HG02610 (cell line): ENCODE measurements around the gene KIAA1671.

Experiments
- ATAC-seq: cut with Tn5 transposase; IDR thresholded peaks from one replicate; pipeline ENCODE4 v1.9.1; 2021; ENCODE audit warnings: mild to moderate bottlenecking, moderate library complexity; ENCODE audit not compliant: unreplicated experiment

The KIAA1671 gene

DNA sequence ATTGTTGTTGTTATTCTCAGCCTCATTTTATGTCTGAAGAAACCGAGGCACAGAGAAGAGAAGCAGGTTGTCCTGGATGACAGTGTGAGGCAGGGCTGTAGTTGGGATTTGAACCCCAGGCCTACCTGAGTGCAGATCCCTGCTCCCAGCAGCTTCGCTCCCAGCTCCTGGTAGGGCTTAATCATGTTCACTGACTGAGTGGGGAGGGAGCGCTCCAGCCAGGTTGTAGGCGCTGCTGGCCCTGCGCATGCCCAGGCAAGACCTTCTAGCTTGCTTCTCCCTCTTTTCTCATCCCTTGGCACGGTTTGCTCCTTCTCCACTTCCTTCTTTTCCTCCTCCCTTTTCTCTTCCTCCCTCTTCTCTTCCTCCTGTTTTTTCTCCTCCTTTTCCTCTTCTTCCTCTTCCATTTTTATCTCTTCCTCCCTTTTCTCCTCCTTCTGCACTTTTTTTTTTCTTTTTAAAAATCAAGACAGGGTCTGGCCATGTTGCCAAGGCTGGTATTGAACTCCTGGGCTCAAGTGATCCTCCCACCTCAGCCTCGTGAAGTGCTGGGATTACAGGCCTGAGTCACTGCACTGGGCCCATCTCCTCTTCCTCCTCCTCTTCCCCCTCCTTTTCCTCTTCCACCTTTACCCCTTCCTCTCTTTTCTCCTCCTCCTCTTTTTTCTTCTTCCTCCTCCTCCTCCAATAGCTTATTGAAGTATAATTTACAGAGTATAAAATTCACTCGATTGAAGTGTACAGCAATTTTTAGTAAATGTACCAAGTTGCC, 109.3 kb downstream of the KIAA1671 start:
- ATAC-seq, result no peak

DNA sequence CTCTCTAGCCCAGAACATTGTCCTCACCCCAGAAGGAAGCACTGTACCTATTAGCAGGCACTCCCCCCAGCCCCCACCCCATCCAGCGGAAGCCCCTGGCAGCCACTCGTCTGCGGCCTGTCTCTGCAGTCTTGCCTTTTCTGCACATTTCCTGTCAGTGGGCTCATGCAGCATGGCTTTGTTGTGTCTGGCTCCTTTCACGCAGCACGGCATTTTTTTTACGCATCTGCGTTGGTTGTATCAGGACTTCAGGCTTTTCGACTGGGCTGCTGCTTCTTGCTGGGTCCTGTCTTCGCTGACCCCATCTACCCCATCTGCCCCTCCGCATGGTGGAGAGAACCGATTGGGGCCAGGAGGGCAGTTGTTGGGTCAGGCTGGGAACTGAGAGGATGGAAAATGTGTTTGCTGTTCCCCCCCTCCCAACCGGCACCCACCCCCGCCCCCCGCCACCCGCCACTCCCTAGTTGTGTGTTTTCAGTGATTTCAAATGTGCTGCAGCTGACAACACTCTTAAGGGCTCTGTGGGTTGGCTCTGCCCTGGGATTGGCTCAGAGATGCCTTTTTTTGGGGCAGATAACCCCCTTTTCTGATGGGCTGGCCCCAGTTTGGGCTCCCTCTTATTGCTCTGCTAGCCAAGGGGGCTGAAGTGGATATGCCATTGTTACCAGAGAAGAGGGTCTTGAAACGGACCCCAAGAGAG, 110.0 kb downstream of the KIAA1671 start:
- ATAC-seq, result no peak

DNA sequence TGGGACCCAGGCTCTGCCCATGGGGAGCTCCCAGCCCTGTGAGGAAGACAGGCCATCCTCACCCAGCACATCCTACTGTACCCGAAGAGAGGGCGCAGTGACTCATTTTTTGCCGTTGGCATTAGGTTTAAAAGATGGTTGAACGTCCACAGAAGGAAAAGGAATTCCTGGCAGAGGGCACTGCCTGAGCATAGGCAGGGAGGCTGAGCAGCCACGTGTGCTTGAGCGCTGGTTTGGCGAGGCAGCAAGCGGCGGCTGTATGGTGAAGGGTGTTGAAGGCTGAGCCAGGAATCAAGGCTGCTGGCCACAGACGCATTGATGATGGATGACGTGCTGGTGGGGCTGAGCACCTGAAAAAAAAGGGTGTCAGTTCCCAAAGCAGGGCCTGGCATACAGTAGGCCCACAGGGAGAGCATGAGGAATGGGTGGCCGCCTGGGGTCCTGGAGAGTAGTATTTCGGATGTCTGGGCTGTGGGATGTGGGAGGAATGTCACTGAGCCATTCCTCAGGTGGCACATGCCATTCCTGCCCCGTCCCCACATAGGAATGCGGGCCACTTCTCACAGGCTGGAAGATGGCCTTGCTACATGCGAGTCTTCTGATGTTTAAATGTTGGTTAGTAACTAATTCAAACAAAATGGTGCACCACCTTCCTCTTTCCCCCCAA, 112.5 kb downstream of the KIAA1671 start:
- ATAC-seq, result no peak

DNA sequence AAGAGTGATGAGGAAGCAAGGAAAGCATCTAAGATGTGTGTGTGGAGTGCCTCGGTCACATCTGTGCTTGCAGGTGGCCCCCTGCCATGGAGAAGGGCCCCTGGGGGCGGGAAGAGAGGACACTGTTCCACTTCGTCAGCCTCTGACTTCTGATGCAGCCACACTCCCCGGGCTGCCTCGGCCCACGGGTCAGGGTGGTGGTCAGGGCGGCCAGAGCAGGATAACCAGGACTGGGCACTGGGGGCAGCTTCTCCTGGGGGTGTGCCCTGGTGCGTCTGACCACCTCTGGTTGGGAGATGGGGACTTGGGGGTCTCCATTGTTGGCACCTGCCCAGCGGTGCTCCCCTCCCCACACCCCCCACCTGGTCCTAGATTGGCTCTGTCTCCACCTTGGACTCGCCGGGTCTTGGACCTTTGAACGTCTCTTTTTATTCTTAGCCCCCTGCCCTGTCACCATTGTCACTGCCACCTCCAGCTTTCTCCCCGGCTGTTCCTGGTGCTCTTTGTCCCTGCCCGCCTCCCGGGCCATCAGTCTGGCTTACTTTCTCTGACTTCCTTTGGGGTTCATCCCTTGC, 114.4 kb downstream of the KIAA1671 start:
- no peak for ATAC-seq

DNA sequence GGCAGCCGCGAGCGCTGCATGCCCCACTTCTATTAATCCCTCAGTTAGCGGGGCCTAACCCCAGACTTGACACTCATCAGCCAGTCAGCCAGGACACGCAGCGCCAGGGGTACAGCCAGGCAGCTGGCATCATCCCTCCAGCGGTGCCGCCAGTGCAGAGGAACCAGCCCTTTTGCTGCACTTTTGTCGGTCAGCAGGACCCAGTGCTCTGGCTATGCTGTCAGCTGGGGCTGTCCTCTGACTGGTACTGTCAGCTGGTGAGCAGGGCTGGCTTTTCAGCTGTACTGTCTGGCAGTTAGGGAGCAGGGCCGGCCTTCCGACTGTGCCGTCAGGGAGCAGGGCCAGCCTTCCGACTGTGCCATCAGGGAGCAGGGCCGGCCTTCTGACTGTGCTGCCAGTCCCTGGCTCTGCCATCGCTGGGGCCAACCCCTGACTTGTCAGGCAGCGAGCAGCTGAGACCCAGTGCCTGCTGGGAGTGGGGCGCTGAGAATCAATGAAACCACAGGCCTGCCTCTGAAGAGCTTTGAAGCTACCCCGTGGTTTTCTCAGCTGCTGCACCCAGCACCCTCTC, 115.4 kb downstream of the KIAA1671 start:
- no peak for ATAC-seq

DNA sequence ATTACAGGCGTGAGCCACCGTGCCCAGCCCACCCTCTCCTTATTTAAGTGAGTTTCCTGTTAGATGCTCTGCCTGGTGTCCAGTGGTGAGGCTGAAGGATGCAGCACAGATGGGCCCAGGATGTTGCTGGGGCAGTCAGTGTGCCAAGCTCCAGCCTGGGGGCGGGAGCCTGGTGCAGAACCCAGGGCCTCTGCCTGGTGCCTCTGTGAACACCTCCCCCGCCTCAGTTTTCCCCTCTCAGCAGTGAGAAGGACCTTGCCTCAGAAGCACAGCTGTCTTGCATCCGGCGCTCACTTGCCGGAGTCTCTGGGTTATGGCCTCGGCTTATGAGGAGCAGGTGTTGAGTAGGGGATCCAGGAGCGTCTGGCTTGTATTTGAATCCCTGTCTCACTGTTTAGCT, 116.2 kb downstream of the KIAA1671 start:
- no peak for ATAC-seq

DNA sequence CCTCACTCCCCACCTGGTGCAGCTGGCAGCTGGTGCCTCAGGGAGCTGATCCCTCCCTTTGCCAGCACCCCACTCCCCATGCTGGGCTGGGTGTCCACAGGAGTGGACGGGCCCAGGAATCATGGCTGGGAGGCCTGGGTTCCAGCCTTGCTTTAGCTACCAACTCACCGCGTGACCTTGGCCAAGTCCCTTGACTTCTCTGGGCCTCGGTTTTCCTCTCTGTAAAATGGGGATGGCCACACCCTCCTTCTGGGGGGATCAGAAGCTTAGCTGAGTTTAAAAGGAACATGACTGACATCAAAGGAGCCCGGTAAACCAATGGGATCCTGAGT, 116.9 kb downstream of the KIAA1671 start:
- no peak for ATAC-seq

DNA sequence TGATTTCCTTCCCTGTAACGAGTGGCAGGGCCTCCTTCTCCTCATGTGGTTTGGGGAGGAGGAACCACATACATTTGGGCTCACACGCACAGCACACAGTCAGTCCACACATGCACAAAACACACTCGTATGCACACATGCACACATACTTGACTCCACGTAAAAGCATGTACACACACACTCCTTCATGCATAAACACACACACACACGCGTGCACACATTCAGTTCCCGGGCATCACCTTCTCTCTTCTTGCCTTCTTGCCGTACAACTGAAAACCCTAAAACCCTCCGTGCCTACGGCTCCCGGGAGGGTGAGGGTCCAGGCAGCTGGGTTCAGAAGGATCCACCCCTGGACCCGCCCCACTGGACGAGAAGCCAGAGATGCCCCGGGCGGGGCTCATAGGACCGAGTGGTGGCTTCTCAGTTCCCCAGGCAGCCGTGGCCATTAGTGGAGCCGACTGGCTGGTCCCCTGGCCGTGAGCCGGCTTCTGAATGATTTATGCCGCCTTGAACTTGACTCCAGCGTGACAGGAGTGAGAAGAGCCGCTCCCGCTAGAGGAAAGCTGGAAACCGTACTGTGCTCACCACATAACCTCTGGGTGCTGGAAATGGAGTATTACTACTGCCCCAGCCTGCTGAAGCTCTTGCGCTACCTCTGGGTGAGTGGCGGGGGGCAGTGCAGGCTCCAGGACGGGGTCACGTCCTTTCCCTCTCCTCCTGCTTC, 117.4 kb downstream of the KIAA1671 start:
- no peak for ATAC-seq

DNA sequence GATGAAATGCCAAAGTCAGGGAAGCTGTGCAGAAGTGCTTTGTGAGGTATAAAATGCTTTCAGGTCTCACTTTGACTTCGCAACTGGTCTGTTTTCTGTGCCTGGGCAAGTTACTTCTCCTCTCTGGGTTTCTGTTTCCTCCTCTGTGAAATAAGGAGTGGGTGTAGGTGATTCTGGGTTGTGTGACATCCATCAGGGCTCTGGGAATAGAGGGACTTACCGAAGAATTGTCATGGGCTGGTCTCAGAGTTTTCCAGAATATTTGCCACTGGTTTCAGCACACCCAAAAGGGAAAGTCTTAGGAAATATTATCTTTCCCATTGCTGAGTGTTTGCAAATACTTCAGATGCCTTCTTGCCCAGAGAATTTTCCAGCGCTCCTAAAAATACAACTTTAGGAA, 118.4 kb downstream of the KIAA1671 start:
- ATAC-seq, result no peak

DNA sequence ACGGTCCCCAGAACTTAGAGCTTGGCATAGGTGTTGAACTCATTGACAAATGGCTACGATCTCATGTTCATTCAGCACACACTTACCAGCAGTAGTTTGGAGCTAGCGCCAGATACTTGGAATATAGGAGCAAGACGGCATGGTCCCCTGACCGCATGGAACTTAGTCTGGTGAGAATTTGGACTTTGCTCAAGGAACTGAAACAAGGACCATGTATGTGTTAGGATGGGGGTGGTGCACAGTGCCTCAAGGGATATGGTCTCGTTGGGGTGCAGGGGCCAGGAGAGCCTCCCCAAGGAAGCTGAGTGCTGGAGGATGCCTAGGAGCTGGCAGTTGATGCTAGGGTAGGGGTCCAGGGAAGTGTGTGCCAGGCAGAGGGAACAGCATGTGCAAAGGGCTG, 119.2 kb downstream of the KIAA1671 start:
- no peak for ATAC-seq

DNA sequence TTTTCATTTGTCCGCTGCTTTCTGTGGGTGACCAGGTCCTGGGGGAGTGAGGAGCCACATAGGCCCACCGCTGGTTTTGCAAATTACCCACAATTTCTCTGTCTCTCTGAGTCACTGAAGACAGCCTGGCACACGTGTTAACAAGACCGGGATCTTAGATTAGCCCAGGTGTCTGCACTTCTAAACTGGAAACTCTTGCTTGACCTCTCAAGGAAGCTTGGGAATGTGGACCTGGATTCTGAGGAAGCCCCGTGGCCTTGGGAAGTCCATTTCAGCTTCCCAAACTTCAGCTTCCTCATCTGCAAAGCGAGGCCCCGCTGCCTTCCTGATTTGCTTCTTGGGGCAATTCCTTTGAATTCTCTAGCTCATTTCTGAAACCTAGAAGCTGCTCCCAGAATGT, 119.9 kb downstream of the KIAA1671 start:
- ATAC-seq, result no peak

DNA sequence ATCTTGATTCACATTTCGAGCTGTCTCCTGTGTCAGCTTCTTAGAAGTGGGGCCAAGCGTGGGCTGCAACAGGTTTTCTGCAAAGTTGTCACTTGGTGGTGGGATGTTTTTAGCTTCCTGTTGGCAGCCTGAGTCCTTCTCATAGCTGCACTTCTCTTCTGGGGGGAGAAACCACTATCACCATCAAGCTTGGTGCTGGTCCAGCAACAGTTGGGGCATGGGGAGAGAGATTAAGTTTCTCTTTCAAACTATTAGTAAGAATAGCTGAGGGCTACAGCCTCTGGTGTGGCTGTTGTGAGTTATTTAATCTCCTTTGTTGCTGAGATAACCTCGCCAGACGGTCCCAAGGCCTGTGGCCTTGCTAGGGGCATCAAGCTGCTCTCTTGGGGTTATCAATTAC, 123.8 kb downstream of the KIAA1671 start:
- no peak for ATAC-seq

DNA sequence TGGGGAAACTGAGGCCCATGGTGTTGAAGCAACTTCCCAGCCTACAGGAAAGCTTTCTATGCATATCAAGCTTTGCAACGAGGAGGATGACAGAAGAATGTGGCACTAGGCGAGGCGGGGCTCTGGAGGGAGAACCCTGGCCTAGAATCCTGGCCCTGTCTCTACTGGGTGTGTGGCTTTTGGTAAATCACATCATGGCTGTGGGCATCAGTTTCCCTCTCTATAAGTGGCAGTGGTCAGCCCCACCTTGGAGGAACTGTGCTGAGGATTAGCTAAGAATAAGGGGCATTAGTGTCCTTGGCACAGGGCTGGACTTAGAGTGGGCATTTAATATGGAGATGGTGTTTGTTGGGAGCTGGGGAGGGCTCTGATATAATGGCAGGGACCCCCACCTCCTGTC, 124.5 kb downstream of the KIAA1671 start:
- ATAC-seq, result no peak

DNA sequence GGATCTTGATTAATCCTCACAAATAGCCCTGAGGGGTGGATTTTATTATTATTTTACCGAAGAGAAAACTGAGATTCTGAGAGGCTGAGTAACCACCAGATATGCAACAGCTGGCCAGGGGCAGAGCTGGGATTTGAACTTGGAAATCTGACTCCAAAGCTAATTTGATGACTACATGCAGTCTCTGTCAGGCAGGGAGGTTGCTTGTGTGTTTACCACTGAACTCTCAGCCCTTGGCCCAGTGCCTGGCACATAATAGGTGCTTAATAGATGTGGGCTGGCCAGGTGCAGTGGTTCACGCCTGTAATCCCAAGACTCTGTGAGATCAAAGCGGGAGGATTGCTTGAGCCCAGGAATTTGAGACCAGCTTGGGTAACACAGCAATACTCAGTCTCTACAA, 125.4 kb downstream of the KIAA1671 start:
- no peak for ATAC-seq

DNA sequence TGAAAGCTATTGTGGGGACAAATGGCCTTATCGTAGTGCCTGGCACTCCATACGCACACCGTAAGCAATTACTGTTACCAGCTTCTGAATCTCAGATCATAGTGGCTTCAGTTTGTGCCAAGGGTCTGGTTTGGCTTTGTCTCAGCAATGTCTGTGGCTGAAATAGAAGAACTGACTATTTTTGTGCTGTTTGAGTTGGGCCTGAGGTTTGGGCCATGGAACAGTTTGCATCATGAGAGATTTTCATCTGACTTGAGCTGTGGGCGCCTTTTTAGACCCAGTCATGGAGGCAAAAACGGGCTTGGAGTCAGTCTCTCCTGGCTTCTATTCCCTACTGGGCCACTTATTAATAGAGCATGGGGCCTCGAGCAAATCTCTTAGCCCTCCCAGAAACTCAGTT, 126.1 kb downstream of the KIAA1671 start:
- ATAC-seq, result no peak

DNA sequence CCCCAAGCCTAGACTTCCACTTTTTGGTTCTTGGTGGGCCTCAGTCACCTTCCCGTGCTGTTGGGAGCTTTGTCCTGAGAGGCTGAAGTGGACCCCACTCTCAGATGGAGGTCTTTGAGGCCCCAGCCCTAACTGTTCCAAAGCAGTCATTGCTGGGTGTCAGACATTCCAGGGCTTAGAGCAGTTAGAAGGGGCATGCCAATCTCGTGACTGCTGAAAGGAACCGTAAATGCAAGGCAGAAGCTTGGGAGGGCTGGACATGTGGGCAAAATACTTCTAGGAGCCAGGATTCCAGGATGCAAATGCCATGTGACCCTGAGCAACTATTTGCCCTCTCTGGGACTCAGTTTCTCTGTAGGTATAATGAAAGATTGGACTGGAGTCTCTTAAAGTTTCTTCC, 128.3 kb downstream of the KIAA1671 start:
- ATAC-seq, result no peak

DNA sequence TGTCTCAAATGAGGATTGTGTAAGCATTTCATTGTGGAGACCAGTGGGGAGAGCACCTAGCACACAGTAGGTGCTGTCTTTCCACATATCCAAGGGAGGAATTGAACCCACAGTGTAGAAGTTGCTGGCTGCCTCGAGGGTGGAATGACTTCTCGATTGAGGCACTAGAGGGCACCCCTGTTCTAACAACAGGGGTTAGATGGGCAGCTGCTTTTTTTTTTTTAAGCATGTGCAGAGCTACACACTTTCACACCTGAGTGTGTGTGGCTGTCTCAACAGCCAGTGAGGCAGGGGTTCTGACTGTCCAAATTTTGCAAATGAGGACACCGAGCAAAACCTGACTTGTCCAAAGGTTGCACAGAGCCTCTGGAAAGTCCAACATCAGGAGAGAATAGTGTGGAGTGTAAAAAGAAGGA, 128.9 kb downstream of the KIAA1671 start:
- no peak for ATAC-seq

DNA sequence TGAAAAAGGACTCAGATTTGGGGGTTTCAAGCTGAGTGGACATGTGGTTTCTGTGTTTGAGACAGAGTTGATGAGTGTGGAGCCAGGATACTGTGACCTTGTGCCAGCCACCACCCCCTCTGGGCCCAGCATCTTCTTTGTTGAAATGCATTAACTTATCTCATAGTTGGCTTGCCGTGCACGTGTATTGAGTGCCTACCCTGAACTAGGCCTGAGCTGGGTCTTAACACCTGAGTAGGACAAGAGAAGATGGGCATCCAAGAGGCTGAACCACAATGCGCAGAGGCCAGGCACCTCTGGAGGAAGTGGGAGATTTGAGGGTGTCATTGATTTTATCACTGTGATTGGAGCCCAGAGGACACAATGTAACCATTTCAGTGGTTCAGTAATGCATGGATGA, 129.6 kb downstream of the KIAA1671 start:
- no peak for ATAC-seq

DNA sequence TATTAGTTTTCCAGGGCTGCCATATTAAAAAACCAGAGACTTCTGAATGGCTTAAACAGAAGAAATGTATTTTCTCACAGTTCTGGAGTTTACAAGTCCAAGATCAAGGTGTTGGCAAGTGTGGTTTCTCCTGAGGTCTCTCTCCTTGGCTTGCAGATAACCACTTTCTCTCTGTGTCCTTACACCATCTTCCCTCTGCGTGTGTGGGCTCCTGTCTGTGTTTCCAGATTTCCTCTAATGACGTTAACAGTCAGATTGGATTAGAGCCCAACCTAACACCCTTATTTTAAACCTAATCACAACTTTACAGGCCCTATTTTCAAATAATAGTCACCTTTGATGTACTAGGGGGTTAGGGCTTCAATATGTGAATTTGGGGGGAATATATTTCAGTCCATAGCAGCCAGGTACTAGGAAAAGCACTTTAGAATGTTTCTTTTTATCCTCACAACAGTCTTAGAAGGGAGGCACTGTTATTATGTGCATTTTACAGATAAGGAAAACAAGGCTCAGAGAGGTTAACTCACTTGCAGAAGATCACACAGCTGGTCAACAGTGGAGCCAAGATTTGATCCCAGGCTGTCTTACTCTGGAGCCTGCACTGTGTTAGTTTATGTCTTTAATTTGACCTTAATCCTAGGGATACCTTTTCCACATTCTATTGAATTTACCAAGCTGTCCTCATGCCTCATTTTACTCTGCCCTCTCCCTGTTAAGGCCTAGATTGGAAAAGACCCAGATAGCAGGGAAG, 130.7 kb downstream of the KIAA1671 start:
- no peak for ATAC-seq

DNA sequence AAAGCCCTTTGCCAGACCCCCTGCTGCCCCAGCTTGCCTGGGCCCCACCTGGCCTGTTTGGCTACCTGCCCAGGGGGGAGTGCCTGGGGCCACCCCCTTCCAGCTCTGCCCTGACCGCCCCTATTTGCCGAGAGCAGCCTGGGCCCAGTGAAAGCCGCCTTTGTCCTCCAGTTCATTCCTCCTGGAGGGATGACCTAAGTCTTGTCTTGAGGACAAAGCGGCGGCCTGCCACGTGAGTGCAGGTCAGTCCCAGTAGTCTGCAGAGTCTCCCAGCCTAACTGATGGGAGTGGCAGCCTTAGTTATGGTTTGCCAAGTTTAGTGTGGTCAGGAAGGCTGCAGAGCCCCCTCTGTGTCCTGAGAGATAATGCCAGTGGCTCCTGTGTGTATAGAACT, 131.3 kb downstream of the KIAA1671 start:
- no peak for ATAC-seq
